ENCODE data around the gene PTTG2.

The PTTG2 gene

GRCh38 chr4:37985730-37986275 is 25.6 kb downstream of the PTTG2 start:
- no peak for DNase-seq (ENCODE audit: low read depth, low spot score)

GRCh38 chr4:37988670-37989069 is 28.5 kb downstream of the PTTG2 start:
- no peak for DNase-seq (ENCODE audit: low read depth, low spot score)

- no peak for DNase-seq (ENCODE audit: low read depth, low spot score)
These were observed 29.4 kb downstream of the PTTG2 start for GRCh38 chr4:37989398-37990260.

- DNase-seq (ENCODE audit: low read depth, low spot score) = no peak
These were observed 30.6 kb downstream of the PTTG2 start for GRCh38 chr4:37990731-37991245.

GRCh38 chr4:37991623-37992410 is 31.6 kb downstream of the PTTG2 start:
- DNase-seq (ENCODE audit: low read depth, low spot score) = no peak

- DNase-seq (ENCODE audit: low read depth, low spot score) = no peak
These were observed 33.6 kb downstream of the PTTG2 start for GRCh38 chr4:37993806-37994205.

- DNase-seq (ENCODE audit: low read depth, low spot score) = no peak
These were observed 34.4 kb downstream of the PTTG2 start for GRCh38 chr4:37994569-37994968.

- DNase-seq (ENCODE audit: low read depth, low spot score) = no peak
These were observed 35.2 kb downstream of the PTTG2 start for GRCh38 chr4:37995299-37995821.

GRCh38 chr4:37995981-37996775 is 36.0 kb downstream of the PTTG2 start:
- DNase-seq (ENCODE audit: low read depth, low spot score) = no peak

GRCh38 chr4:37998226-37998625 is 38.0 kb downstream of the PTTG2 start:
- no peak for DNase-seq (ENCODE audit: low read depth, low spot score)

GRCh38 chr4:37999000-37999716 is 39.0 kb downstream of the PTTG2 start:
- DNase-seq (ENCODE audit: low read depth, low spot score) = no peak

- no peak for DNase-seq (ENCODE audit: low read depth, low spot score)
These were observed 39.8 kb downstream of the PTTG2 start for GRCh38 chr4:37999965-38000364.

- DNase-seq (ENCODE audit: low read depth, low spot score) = no peak
These were observed 41.7 kb downstream of the PTTG2 start for GRCh38 chr4:38001927-38002326.

GRCh38 chr4:38002451-38003071 is 42.4 kb downstream of the PTTG2 start:
- no peak for DNase-seq (ENCODE audit: low read depth, low spot score)

GRCh38 chr4:38003102-38003501 is 42.9 kb downstream of the PTTG2 start:
- DNase-seq (ENCODE audit: low read depth, low spot score) = no peak

- no peak for DNase-seq (ENCODE audit: low read depth, low spot score)
These were observed 43.4 kb downstream of the PTTG2 start for GRCh38 chr4:38003628-38004027.

- no peak for DNase-seq (ENCODE audit: low read depth, low spot score)
These were observed 43.9 kb downstream of the PTTG2 start for GRCh38 chr4:38004062-38004461.

- DNase-seq (ENCODE audit: low read depth, low spot score) = no peak
These were observed 44.7 kb downstream of the PTTG2 start for GRCh38 chr4:38004887-38005286.

- DNase-seq (ENCODE audit: low read depth, low spot score) = no peak
These were observed 45.4 kb downstream of the PTTG2 start for GRCh38 chr4:38005637-38006036.

- no peak for DNase-seq (ENCODE audit: low read depth, low spot score)
These were observed 47.4 kb downstream of the PTTG2 start for GRCh38 chr4:38007645-38008044.
